Endothelial cell of umbilical vein (primary cell): Measurements from ENCODE around the gene WDFY2. TPM values are rescaled to one million over a fixed set of nuclear protein-coding genes. Genes with fewer than 3 reads are reported as not detected.

ENCODE experiments used
- BruUV-seq: library from RNA; stranded (reverse); fragments of 400-500 nt; replicated peaks from 2 replicates; lab custom pipeline; 2021; lab: Mats Ljungman, UMichigan
- CTCF ChIA-PET: fragments of 300-600, 350-600 bp; sonication (Branson Sonifier 250); formaldehyde crosslinking; loops from one replicate; lab custom pipeline; 2021; ENCODE audit warnings: antibody characterized with exemption, inconsistent platforms; lab: Charles Lee
- POLR2A ChIA-PET: fragments of 300-600, 350-600 bp; sonication (Branson Sonifier 250); formaldehyde crosslinking; loops from one replicate; lab custom pipeline; 2021; ENCODE audit warnings: antibody characterized with exemption, inconsistent platforms; lab: Charles Lee
- DNase-seq: peaks from one replicate; pipeline ENCODE4 v3.0.0-alpha.2; 2011; ENCODE audit warnings: low read depth, low spot score
- FAIRE-seq: peaks from 2 replicates; lab custom pipeline; 2011; peaks lifted over from hg19 to GRCh38; lab: Jason Lieb, UNC
- H2AFZ ChIP-seq: 2 replicates; pipeline ENCODE4 v1.6.0; 2012; ENCODE audit warnings: low read depth, low read length, control low read depth, inconsistent platforms
- H3K27ac ChIP-seq: 2 replicates; pipeline ENCODE4 v1.5.1; 2011; ENCODE audit warnings: low read depth, mild to moderate bottlenecking, control low read depth, low read length, moderate library complexity; ENCODE audit not compliant: insufficient read depth
- H3K27me3 ChIP-seq, 2 experiments: 2 replicates each; pipeline versions ENCODE4 v1.6.0 to v1.6.1; 2011; ENCODE audit warnings: low read length in 2 of 2, mixed read lengths in 1 of 2; ENCODE audit not compliant: control insufficient read depth in 2 of 2, insufficient read depth in 2 of 2
- H3K36me3 ChIP-seq, 2 experiments: 2 replicates in 1 of 2; 3 replicates in 1 of 2; pipeline ENCODE4 v1.5.1; 2011; ENCODE audit warnings: low read length in 2 of 2, mild to moderate bottlenecking in 1 of 2, moderate library complexity in 1 of 2; ENCODE audit not compliant: control insufficient read depth in 2 of 2, insufficient read depth in 2 of 2; ENCODE audit errors: extremely low read depth in 1 of 2
- H3K4me1 ChIP-seq: 3 replicates; pipeline ENCODE4 v1.5.1; 2011; ENCODE audit warnings: mild to moderate bottlenecking, low read length; ENCODE audit not compliant: control insufficient read depth, insufficient read depth; ENCODE audit errors: extremely low read depth
- H3K4me2 ChIP-seq: 2 replicates; pipeline ENCODE4 v1.6.1; 2011; ENCODE audit warnings: low read length, control low read depth, mixed read lengths; ENCODE audit not compliant: insufficient read depth
- H3K4me3 ChIP-seq, 3 experiments: fragments of 200-600 bp in 1 of 3; sonication (generic), shearing (Covaris generic) in 1 of 3; replicated peaks in 1 of 3; 2 replicates each; pipeline ENCODE4 v1.5.1; 2011 to 2016; ENCODE audit warnings: control low read depth in 3 of 3, low read length in 3 of 3, mild to moderate bottlenecking in 2 of 3, inconsistent platforms in 1 of 3, low read depth in 1 of 3, moderate library complexity in 1 of 3; ENCODE audit not compliant: insufficient read depth in 1 of 3
- H3K79me2 ChIP-seq: 2 replicates; pipeline ENCODE4 v1.6.0; 2012; ENCODE audit warnings: low read length, inconsistent platforms; ENCODE audit not compliant: control insufficient read depth, insufficient read depth
- H3K9ac ChIP-seq: replicated peaks from 2 replicates; pipeline ENCODE3; 2011; ENCODE audit warnings: low read length, control low read depth; ENCODE audit not compliant: insufficient read depth; ENCODE audit errors: extremely low read depth
- H3K9me1 ChIP-seq: replicated peaks from 3 replicates; pipeline ENCODE4 v1.6.0; 2011; ENCODE audit warnings: mild to moderate bottlenecking, low read length; ENCODE audit not compliant: control insufficient read depth, insufficient read depth; ENCODE audit errors: extremely low read depth
- H3K9me3 ChIP-seq: replicated peaks from 2 replicates; pipeline ENCODE4 v1.5.1; 2012; ENCODE audit warnings: low read length, inconsistent platforms; ENCODE audit not compliant: control insufficient read depth, insufficient read depth
- H4K20me1 ChIP-seq: replicated peaks from 2 replicates; pipeline ENCODE3; 2011; ENCODE audit warnings: mild to moderate bottlenecking, low read length; ENCODE audit not compliant: control insufficient read depth, insufficient read depth; ENCODE audit errors: extremely low read depth
- EZH2 ChIP-seq: IDR thresholded peaks from 2 replicates; pipeline ENCODE4 v1.6.1; 2012; ENCODE audit warnings: borderline replicate concordance, low read depth, mild to moderate bottlenecking, moderate library complexity, low read length, inconsistent platforms; ENCODE audit not compliant: severe bottlenecking
- GATA2 ChIP-seq: IDR thresholded peaks from 2 replicates; pipeline ENCODE4 v1.7.0; 2011; ENCODE audit warnings: low read depth, mild to moderate bottlenecking, moderate library complexity, mixed read lengths, low read length; ENCODE audit not compliant: insufficient read length, insufficient read depth
- JUN ChIP-seq: IDR thresholded peaks from 2 replicates; pipeline ENCODE4 v1.6.1; 2011; ENCODE audit warnings: borderline replicate concordance, low read depth; ENCODE audit not compliant: insufficient read length, insufficient read depth
- MYC ChIP-seq: IDR thresholded peaks from one replicate; pipeline ENCODE4 v1.6.1; 2011; ENCODE audit warnings: mild to moderate bottlenecking, low read depth, low read length
- POLR2AphosphoS5 ChIP-seq: IDR thresholded peaks from 2 replicates; pipeline ENCODE4 v1.6.1; 2012; ENCODE audit warnings: low read depth, mild to moderate bottlenecking, control low read depth, low read length, moderate library complexity; ENCODE audit not compliant: insufficient read depth
- dilution Hi-C: fragments of 300-500 bp; cut with MboI; formaldehyde crosslinking; loops from one replicate; pipeline ENCODE4 v1.15.0; 2019; ENCODE audit warnings: low sequenced_read_pairs; ENCODE audit not compliant: extremely low pct_ligation_motif_present
- intact Hi-C: fragments of 100-400 bp; cut with micrococcal nuclease; formaldehyde crosslinking; loops from one replicate; pipeline ENCODE4 v1.10.0; 2022
- polyA plus RNA-seq, 4 experiments: library from polyadenylated mRNA; depleted of rRNA in 3 of 4; stranded (reverse) in 3 of 4; unstranded in 1 of 4; fragments of >200 nt; gene quantifications; 2 replicates each; pipeline versions ENCODE4 v1.2.1 to v1.2.3, GENCODE V29; 2011 to 2012; ENCODE audit warnings: missing spikeins in 1 of 4
- total RNA-seq: library from RNA; stranded (reverse); gene quantifications from 2 replicates; pipeline ENCODE4 v1.2.3, GENCODE V29; 2021
- TF ChIP-seq, protein P1 (sequence below), 2 donors: IDR thresholded peaks; 1 replicate in 1 of 2; 2 replicates in 1 of 2; pipeline ENCODE4 v1.5.1; 2011; ENCODE audit warnings: low read length in 2 of 2, mild to moderate bottlenecking in 2 of 2, moderate library complexity in 2 of 2, control low read depth in 1 of 2, inconsistent platforms in 1 of 2, low read depth in 1 of 2; ENCODE audit not compliant: insufficient read depth in 1 of 2; ENCODE audit errors: extremely low read depth in 1 of 2

The WDFY2 gene
- total and polyA plus RNA-seq, 2 donors (not counting 3 experiments of a cell fraction or from before 2014, with no cell fraction given) = 2.1 to 5.5 TPM

DNA sequence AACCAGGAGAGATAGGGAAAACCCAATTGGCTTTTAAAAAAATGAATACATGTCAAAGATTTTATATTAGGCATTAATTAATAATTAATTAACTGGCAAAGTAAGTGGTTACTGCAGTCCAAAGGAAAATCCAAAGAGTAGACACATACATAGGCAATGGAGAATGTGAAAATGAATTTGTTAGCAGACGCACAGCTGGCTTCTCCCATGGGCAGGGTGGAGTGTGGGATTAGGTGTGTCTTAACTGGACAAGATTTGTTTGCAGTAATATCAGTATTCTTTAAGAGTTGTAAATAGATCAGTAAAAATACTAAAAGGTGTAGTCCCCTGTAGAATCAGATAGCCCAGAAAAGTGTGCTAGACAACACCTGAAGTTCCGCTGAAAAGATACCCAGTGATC lies 161.0 kb downstream of the WDFY2 start:
- FAIRE-seq (no peak), DNase-seq (no peak)
- H3K4me1 ChIP-seq = peaks cover 4% of the 10 kb centered on the region
- no peaks in the 10 kb centered on the region for H3K79me2 ChIP-seq
- ChIA-PET CTCF (interaction anchor here (1.1 kb wide), 1 partner anchor 52 kb away, joined by 4 read pairs; no protein-coding TSS in a partner anchor), POLR2A (no interaction called here)
- H3K36me3 ChIP-seq = no peaks in the 10 kb centered on the region
- TF ChIP-seq, protein P1, sequence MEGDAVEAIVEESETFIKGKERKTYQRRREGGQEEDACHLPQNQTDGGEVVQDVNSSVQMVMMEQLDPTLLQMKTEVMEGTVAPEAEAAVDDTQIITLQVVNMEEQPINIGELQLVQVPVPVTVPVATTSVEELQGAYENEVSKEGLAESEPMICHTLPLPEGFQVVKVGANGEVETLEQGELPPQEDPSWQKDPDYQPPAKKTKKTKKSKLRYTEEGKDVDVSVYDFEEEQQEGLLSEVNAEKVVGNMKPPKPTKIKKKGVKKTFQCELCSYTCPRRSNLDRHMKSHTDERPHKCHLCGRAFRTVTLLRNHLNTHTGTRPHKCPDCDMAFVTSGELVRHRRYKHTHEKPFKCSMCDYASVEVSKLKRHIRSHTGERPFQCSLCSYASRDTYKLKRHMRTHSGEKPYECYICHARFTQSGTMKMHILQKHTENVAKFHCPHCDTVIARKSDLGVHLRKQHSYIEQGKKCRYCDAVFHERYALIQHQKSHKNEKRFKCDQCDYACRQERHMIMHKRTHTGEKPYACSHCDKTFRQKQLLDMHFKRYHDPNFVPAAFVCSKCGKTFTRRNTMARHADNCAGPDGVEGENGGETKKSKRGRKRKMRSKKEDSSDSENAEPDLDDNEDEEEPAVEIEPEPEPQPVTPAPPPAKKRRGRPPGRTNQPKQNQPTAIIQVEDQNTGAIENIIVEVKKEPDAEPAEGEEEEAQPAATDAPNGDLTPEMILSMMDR (IDR thresholded peaks at IDR 0.05; ENCODE audit: extremely low read depth in 1 of 2, insufficient read depth in 1 of 2, low read depth in 1 of 2, low read length in 2 of 2) = no peak
- TF ChIP-seq MYC (no peak), POLR2AphosphoS5 (no peak), JUN (no peak)
- H3K27me3 ChIP-seq = no peaks in the 10 kb centered on the region
- BruUV-seq = no TSS peak
- H3K4me3 ChIP-seq = no peak overlapping the region
- intact Hi-C loops = no loop called here
- H2AFZ ChIP-seq = no peak overlapping the region
- dilution Hi-C loops = no loop called here
- no peak overlapping the region for H3K9ac ChIP-seq
- H3K9me3 ChIP-seq = peaks cover 2% of the 10 kb centered on the region
- no peaks in the 10 kb centered on the region for H4K20me1 ChIP-seq
- no peak overlapping the region for H3K27ac ChIP-seq
- H3K9me1 ChIP-seq = no peaks in the 10 kb centered on the region
- H3K4me2 ChIP-seq = no peak overlapping the region

DNA sequence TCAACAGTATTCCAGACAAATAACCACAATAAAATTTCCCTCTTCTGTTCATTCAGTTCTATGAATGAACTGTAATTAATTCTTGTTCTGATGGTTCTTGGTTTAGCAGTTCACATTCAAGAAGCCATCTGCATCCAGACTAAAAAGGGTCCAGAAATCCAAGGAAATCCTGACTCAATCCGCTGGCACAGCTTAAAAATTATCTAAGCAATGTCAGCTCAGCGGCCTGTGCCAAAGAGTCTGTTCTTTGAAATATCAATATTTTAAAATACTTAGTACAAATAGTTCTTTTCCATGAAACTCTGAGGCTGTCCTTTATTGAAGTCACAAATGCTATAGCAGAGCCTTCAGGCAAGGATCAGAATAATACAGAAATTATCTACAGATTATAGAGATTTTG lies 162.5 kb downstream of the WDFY2 start:
- Histone ChIP-seq H3K4me3 (no peak overlapping the region), H3K4me2 (no peak overlapping the region), H3K27me3 (no peaks in the 10 kb centered on the region), H3K27ac (no peak overlapping the region), H3K9ac (no peak overlapping the region), H3K9me1 (no peaks in the 10 kb centered on the region), H2AFZ (no peak overlapping the region), H3K36me3 (no peaks in the 10 kb centered on the region), H3K4me1 (no peaks in the 10 kb centered on the region), H3K79me2 (no peaks in the 10 kb centered on the region), H4K20me1 (no peaks in the 10 kb centered on the region), H3K9me3 (peaks cover 2% of the 10 kb centered on the region)
- TF ChIP-seq EZH2 (no peak), GATA2 (no peak)
- dilution Hi-C loops (no loop called here), intact Hi-C loops (no loop called here)
- ChIA-PET POLR2A (no interaction called here), CTCF (no interaction called here)
- DNase-seq (no peak), FAIRE-seq (no peak)
- no TSS peak for BruUV-seq
